ENCODE data around the gene GALNT17.

Gene GALNT17

GRCh38 chr7:71364551-71364950 is 232.6 kb downstream of the GALNT17 start:
- no peak for FAIRE-seq
- no peak for DNase-seq (ENCODE audit: insufficient read length, low spot score)
- TF ChIP-seq TAF1 (IDR thresholded peaks at IDR 0.05; ENCODE audit: low read depth, low read length) (no peak), POU2F2 (IDR thresholded peaks at IDR 0.05; ENCODE audit: low read depth, low read length) (no peak), POLR2A (IDR thresholded peaks at IDR 0.05; ENCODE audit: low read depth, low read length) (no peak), POLR2AphosphoS5 (IDR thresholded peaks at IDR 0.05; ENCODE audit: low read depth, low read length) (no peak), PAX5 (IDR thresholded peaks at IDR 0.05; ENCODE audit: insufficient read depth, low read length, severe bottlenecking) (no peak), SPI1 (IDR thresholded peaks at IDR 0.05; ENCODE audit: low read depth, low read length) (no peak)

- FAIRE-seq = no peak
Observed at GRCh38 chr7:71372991-71373390, 241.0 kb downstream of the GALNT17 start.

DNA sequence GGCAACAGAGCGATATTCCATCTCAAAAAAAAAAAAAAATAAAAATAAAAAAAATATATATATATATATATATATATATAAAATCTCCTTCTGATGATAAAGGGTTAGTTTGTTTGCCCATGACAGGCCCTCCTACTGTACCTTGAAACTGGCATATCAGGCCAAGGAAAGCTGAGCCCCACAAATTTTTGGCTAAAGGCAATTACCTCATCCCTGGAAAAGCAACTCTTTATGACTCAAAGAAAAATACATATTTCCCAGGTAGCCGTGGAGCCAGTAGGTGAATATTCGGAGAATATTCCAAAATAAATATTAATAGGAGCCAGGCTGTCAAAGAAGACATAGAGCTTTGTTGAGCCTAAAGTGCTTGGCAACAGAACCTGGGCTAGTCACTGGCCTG is 245.1 kb downstream of the GALNT17 start:
- TF ChIP-seq SPI1 (IDR thresholded peaks at IDR 0.05; ENCODE audit: low read depth, low read length) (no peak), POU2F2 (IDR thresholded peaks at IDR 0.05; ENCODE audit: low read depth, low read length) (no peak), TAF1 (IDR thresholded peaks at IDR 0.05; ENCODE audit: low read depth, low read length) (no peak), PAX5 (IDR thresholded peaks at IDR 0.05; ENCODE audit: insufficient read depth, low read length, severe bottlenecking) (no peak), POLR2A (IDR thresholded peaks at IDR 0.05; ENCODE audit: low read depth, low read length) (no peak), POLR2AphosphoS5 (IDR thresholded peaks at IDR 0.05; ENCODE audit: low read depth, low read length) (no peak)
- no peak for DNase-seq (ENCODE audit: insufficient read length, low spot score)
- FAIRE-seq = no peak

More at GRCh38 chr7:71372991-71373390, 241.0 kb downstream of the GALNT17 start:
- no peak for DNase-seq (ENCODE audit: insufficient read length, low spot score)
- TF ChIP-seq SPI1 (IDR thresholded peaks at IDR 0.05; ENCODE audit: low read depth, low read length) (no peak), TAF1 (IDR thresholded peaks at IDR 0.05; ENCODE audit: low read depth, low read length) (no peak), POLR2AphosphoS5 (IDR thresholded peaks at IDR 0.05; ENCODE audit: low read depth, low read length) (no peak), PAX5 (IDR thresholded peaks at IDR 0.05; ENCODE audit: insufficient read depth, low read length, severe bottlenecking) (no peak), POU2F2 (IDR thresholded peaks at IDR 0.05; ENCODE audit: low read depth, low read length) (no peak), POLR2A (IDR thresholded peaks at IDR 0.05; ENCODE audit: low read depth, low read length) (no peak)

- no peak for TF ChIP-seq PAX5 (IDR thresholded peaks at IDR 0.05; ENCODE audit: insufficient read depth, low read length, severe bottlenecking)
- no peak for TF ChIP-seq POLR2AphosphoS5 (IDR thresholded peaks at IDR 0.05; ENCODE audit: low read depth, low read length)
- no peak for TF ChIP-seq POLR2A (IDR thresholded peaks at IDR 0.05; ENCODE audit: low read depth, low read length)
- TF ChIP-seq SPI1 (IDR thresholded peaks at IDR 0.05; ENCODE audit: low read depth, low read length) = no peak
- no peak for TF ChIP-seq POU2F2 (IDR thresholded peaks at IDR 0.05; ENCODE audit: low read depth, low read length)
- TF ChIP-seq TAF1 (IDR thresholded peaks at IDR 0.05; ENCODE audit: low read depth, low read length) = no peak
- FAIRE-seq (no peak), DNase-seq (ENCODE audit: insufficient read length, low spot score) (no peak)
Observed at GRCh38 chr7:71377469-71377868, 245.5 kb downstream of the GALNT17 start.

DNA sequence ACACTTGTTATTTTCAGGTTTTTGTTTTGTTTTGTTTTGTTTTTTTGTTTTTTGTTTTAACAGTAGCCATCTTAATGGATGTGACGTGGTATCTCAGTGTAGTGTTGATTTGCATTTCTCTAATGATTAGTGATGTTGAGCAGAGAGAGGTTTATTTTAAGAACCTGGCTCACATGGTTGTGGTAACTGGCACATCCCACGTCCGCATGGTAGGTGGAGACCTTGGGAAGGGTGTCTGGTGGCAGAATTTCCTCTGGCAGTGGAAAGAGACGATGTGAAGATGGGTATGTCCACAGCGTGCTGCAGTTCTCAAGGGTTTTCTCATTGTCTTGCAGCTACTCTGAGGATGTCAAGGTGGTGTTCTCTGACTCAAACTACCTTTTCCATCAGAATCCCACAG is 252.2 kb downstream of the GALNT17 start:
- no peak for DNase-seq (ENCODE audit: insufficient read length, low spot score)
- TF ChIP-seq POLR2AphosphoS5 (IDR thresholded peaks at IDR 0.05; ENCODE audit: low read depth, low read length) = no peak
- no peak for TF ChIP-seq POU2F2 (IDR thresholded peaks at IDR 0.05; ENCODE audit: low read depth, low read length)
- no peak for TF ChIP-seq POLR2A (IDR thresholded peaks at IDR 0.05; ENCODE audit: low read depth, low read length)
- TF ChIP-seq TAF1 (IDR thresholded peaks at IDR 0.05; ENCODE audit: low read depth, low read length) = no peak
- no peak for TF ChIP-seq PAX5 (IDR thresholded peaks at IDR 0.05; ENCODE audit: insufficient read depth, low read length, severe bottlenecking)
- TF ChIP-seq SPI1 (IDR thresholded peaks at IDR 0.05; ENCODE audit: low read depth, low read length) = no peak
- no peak for FAIRE-seq

DNA sequence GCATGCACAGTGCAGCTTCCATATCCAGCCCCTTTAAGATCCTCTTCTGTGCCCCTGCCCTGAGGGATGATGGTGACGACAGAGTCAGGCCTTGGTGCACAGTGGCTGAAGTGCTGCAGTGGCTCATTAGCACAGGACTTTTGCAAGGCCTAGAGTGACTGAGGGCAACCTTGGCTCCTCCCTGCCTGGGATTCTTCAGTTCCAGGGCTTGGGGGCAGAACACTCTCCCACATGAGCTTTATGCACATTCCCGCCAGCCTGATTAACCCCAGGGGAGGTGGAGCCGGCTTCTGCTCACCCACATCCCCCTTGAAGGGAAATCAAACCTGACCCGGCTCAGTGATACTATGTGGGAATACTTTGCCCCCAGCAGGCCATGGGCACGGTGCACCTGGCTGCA is 253.4 kb downstream of the GALNT17 start:
- FAIRE-seq (no peak), DNase-seq (ENCODE audit: insufficient read length, low spot score) (no peak)
- TF ChIP-seq PAX5 (IDR thresholded peaks at IDR 0.05; ENCODE audit: insufficient read depth, low read length, severe bottlenecking) (no peak), SPI1 (IDR thresholded peaks at IDR 0.05; ENCODE audit: low read depth, low read length) (no peak), POLR2AphosphoS5 (IDR thresholded peaks at IDR 0.05; ENCODE audit: low read depth, low read length) (no peak), POLR2A (IDR thresholded peaks at IDR 0.05; ENCODE audit: low read depth, low read length) (no peak)

DNA sequence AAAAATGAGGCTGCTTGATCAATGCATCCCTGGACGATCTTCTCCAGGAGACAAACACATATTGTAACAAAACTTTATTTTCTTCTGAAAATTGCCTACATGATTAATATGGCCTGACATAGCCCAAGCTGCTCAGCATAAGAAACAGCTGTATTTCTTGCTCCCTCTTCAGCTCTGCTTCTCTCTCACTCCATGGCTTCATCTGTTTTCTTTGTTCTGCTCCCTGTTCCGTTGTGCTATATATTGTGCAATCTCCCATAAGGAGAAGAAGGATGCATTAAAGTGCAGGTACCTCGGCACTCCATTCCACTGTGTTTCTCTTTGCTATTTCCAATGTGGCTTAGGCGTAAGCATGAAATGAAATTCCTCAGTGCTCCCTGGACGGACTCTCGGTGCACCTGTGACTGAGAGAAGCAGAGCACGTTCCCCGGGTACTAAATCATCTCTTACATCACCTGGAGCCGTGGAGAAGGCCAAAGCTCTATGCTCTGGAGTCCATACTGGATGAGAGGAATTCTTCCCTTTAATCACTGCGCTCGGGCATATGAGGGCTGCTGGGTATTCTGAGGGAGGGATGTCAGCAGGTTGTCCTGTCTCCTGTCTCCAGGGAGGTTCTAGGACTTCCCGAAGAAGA is 254.3 kb downstream of the GALNT17 start:
- FAIRE-seq = no peak
- TF ChIP-seq SPI1 (IDR thresholded peaks at IDR 0.05; ENCODE audit: low read depth, low read length) (no peak), POLR2A (IDR thresholded peaks at IDR 0.05; ENCODE audit: low read depth, low read length) (no peak), POU2F2 (IDR thresholded peaks at IDR 0.05; ENCODE audit: low read depth, low read length) (no peak), PAX5 (IDR thresholded peaks at IDR 0.05; ENCODE audit: insufficient read depth, low read length, severe bottlenecking) (no peak), POLR2AphosphoS5 (IDR thresholded peaks at IDR 0.05; ENCODE audit: low read depth, low read length) (no peak), TAF1 (IDR thresholded peaks at IDR 0.05; ENCODE audit: low read depth, low read length) (no peak)
- DNase-seq (ENCODE audit: insufficient read length, low spot score) = no peak

GRCh38 chr7:71388181-71388580 is 256.2 kb downstream of the GALNT17 start:
- DNase-seq (ENCODE audit: insufficient read length, low spot score) = no peak
- TF ChIP-seq SPI1 (IDR thresholded peaks at IDR 0.05; ENCODE audit: low read depth, low read length) (no peak), POLR2AphosphoS5 (IDR thresholded peaks at IDR 0.05; ENCODE audit: low read depth, low read length) (no peak), POU2F2 (IDR thresholded peaks at IDR 0.05; ENCODE audit: low read depth, low read length) (no peak), PAX5 (IDR thresholded peaks at IDR 0.05; ENCODE audit: insufficient read depth, low read length, severe bottlenecking) (no peak), TAF1 (IDR thresholded peaks at IDR 0.05; ENCODE audit: low read depth, low read length) (no peak), POLR2A (IDR thresholded peaks at IDR 0.05; ENCODE audit: low read depth, low read length) (no peak)
- no peak for FAIRE-seq

DNA sequence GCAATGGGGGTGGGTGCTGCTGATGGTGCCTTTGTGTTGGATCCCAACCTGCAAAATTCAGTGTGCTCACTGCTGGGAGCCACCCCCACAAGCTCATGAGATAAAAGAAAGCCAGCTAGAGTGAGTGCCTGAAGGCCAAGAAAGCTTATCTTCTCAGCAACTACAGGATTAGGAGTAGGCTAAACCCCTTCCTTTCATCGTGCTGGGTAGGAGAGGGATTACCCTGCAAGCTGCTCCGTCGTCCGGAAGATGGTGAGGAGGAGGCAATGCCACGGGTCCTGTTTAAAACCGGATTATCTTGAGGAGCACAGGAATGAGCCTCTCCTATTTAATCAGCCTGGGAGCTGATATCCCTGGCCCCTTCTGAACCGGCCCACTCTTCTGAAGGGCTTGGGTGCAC is 258.0 kb downstream of the GALNT17 start:
- FAIRE-seq (no peak), DNase-seq (ENCODE audit: insufficient read length, low spot score) (no peak)
- TF ChIP-seq PAX5 (IDR thresholded peaks at IDR 0.05; ENCODE audit: insufficient read depth, low read length, severe bottlenecking) = no peak
- TF ChIP-seq SPI1 (IDR thresholded peaks at IDR 0.05; ENCODE audit: low read depth, low read length) = no peak
- TF ChIP-seq POLR2A (IDR thresholded peaks at IDR 0.05; ENCODE audit: low read depth, low read length) = no peak
- no peak for TF ChIP-seq TAF1 (IDR thresholded peaks at IDR 0.05; ENCODE audit: low read depth, low read length)
- no peak for TF ChIP-seq POU2F2 (IDR thresholded peaks at IDR 0.05; ENCODE audit: low read depth, low read length)
- TF ChIP-seq POLR2AphosphoS5 (IDR thresholded peaks at IDR 0.05; ENCODE audit: low read depth, low read length) = no peak

GRCh38 chr7:71393661-71394060 is 261.7 kb downstream of the GALNT17 start:
- no peak for DNase-seq (ENCODE audit: insufficient read length, low spot score)
- TF ChIP-seq PAX5 (IDR thresholded peaks at IDR 0.05; ENCODE audit: insufficient read depth, low read length, severe bottlenecking) (no peak), POLR2A (IDR thresholded peaks at IDR 0.05; ENCODE audit: low read depth, low read length) (no peak), POLR2AphosphoS5 (IDR thresholded peaks at IDR 0.05; ENCODE audit: low read depth, low read length) (no peak), SPI1 (IDR thresholded peaks at IDR 0.05; ENCODE audit: low read depth, low read length) (no peak), POU2F2 (IDR thresholded peaks at IDR 0.05; ENCODE audit: low read depth, low read length) (no peak), TAF1 (IDR thresholded peaks at IDR 0.05; ENCODE audit: low read depth, low read length) (no peak)
- no peak for FAIRE-seq
